HepG2 (cell line): ENCODE measurements around the gene TTC28. TPM values are rescaled to one million over a fixed set of nuclear protein-coding genes. Genes with fewer than 3 reads are reported as not detected.

Experiments used
- ATAC-seq: fragments of 200-7000 bp; cut with Tn5 transposase; 3 replicates; pipeline ENCODE4 v1.9.1; 2020; ENCODE audit warnings: mild to moderate bottlenecking, moderate library complexity
- BruUV-seq: library from RNA; stranded (reverse); fragments of 400-500 nt; replicated peaks from 2 replicates; lab custom pipeline; 2021; lab: Mats Ljungman, UMichigan
- CTCF ChIA-PET: fragments of 300-600 bp; formaldehyde crosslinking; extraction: SDS; loops from one replicate; lab custom pipeline; 2021; ENCODE audit warnings: low total read pairs, inconsistent platforms, low intra/inter-chr PET ratio; lab: Yijun Ruan, JAX
- POLR2A ChIA-PET: fragments of 350-600 bp; sonication (Branson Sonifier 250); formaldehyde crosslinking; loops from one replicate; lab custom pipeline; 2020; ENCODE audit warnings: antibody characterized with exemption, inconsistent platforms; lab: Yijun Ruan, JAX
- DNase-seq: peaks from one replicate; pipeline ENCODE4 v3.0.0-alpha.2; 2015; ENCODE audit warnings: low spot score
- FAIRE-seq: peaks from 3 replicates; lab custom pipeline; 2011; peaks lifted over from hg19 to GRCh38; lab: Jason Lieb, UNC
- H2AFZ ChIP-seq: one replicate; pipeline ENCODE4 v1.6.1; 2011; ENCODE audit warnings: low read length, inconsistent platforms
- H3K27ac ChIP-seq: fragments of 300-600 bp; 3 replicates; pipeline ENCODE4 v1.8.0; 2011; ENCODE audit warnings: mixed run types, mild to moderate bottlenecking, mixed read lengths, low read length, inconsistent platforms; ENCODE audit not compliant: insufficient read depth; ENCODE audit errors: extremely low read length
- H3K27me3 ChIP-seq, 2 experiments: fragments of 200-600 bp in 1 of 2; 2 replicates in 1 of 2; 3 replicates in 1 of 2; pipeline versions ENCODE4 v1.6.0 to v1.8.0; 2011; ENCODE audit warnings: low read length in 2 of 2, mild to moderate bottlenecking in 2 of 2, moderate library complexity in 2 of 2, inconsistent platforms in 1 of 2; ENCODE audit not compliant: insufficient read depth in 2 of 2, control insufficient read depth in 1 of 2
- H3K36me3 ChIP-seq, 2 experiments: fragments of 200-600 bp in 1 of 2; replicated peaks in 1 of 2; 2 replicates in 1 of 2; 3 replicates in 1 of 2; pipeline versions ENCODE4 v1.5.1 to v1.8.0; 2011; ENCODE audit warnings: low read length in 2 of 2, inconsistent platforms in 1 of 2; ENCODE audit not compliant: insufficient read depth in 2 of 2, control insufficient read depth in 1 of 2
- H3K4me1 ChIP-seq: 2 replicates; pipeline ENCODE4 v1.5.1; 2012; ENCODE audit warnings: low read length, inconsistent platforms; ENCODE audit not compliant: insufficient read depth
- H3K4me2 ChIP-seq: 2 replicates; pipeline ENCODE4 v1.6.0; 2011; ENCODE audit warnings: low read depth, low read length, inconsistent platforms
- H3K4me3 ChIP-seq, 3 experiments: fragments of 200-600 bp in 1 of 3; sonication (generic), shearing (Covaris generic) in 1 of 3; replicated peaks in 1 of 3; 2 replicates each; pipeline ENCODE4 v1.5.1; 2011 to 2016; ENCODE audit warnings: low read length in 3 of 3, inconsistent platforms in 2 of 3, low read depth in 2 of 3, mild to moderate bottlenecking in 2 of 3, control low read depth in 1 of 3, mixed read lengths in 1 of 3; ENCODE audit not compliant: insufficient read depth in 1 of 3
- H3K79me2 ChIP-seq: one replicate; pipeline ENCODE4 v1.6.1; 2011; ENCODE audit warnings: low read length, inconsistent platforms; ENCODE audit not compliant: insufficient read depth
- H3K9ac ChIP-seq: 2 replicates; pipeline ENCODE4 v1.6.0; 2011; ENCODE audit warnings: mild to moderate bottlenecking, low read depth, low read length, inconsistent platforms; ENCODE audit not compliant: insufficient read depth
- H3K9me3 ChIP-seq: 2 replicates; pipeline ENCODE4 v1.5.1; 2012; ENCODE audit warnings: mild to moderate bottlenecking, low read length
- H4K20me1 ChIP-seq: 2 replicates; pipeline ENCODE4 v1.6.0; 2011; ENCODE audit warnings: inconsistent platforms, mild to moderate bottlenecking, low read length, moderate library complexity; ENCODE audit not compliant: insufficient read depth
- BHLHE40 ChIP-seq: IDR thresholded peaks from 2 replicates; pipeline ENCODE4 v1.6.1; 2011; ENCODE audit warnings: low read length, improper control_type of control experiment
- GATAD2A ChIP-seq: IDR thresholded peaks from 2 replicates; pipeline ENCODE4 v1.6.1; 2016
- HDAC6 ChIP-seq: fragments of 200-600 bp; sonication (generic); IDR thresholded peaks from 2 replicates; pipeline ENCODE4 v1.7.0; 2017; ENCODE audit warnings: mild to moderate bottlenecking, antibody characterized with exemption, low read length, low read depth
- JUND ChIP-seq: sonication (generic); formaldehyde crosslinking; IDR thresholded peaks from 2 replicates; pipeline ENCODE4 v1.8.0; 2022; ENCODE audit warnings: mild to moderate bottlenecking, missing genetic modification reagents
- KLF12 ChIP-seq: sonication (generic); formaldehyde crosslinking; IDR thresholded peaks from 2 replicates; pipeline ENCODE4 v1.4.0; 2020; ENCODE audit warnings: missing genetic modification reagents, borderline replicate concordance
- KLF15 ChIP-seq: sonication (generic); formaldehyde crosslinking; IDR thresholded peaks from 2 replicates; pipeline ENCODE4 v1.8.1; 2023; ENCODE audit warnings: borderline replicate concordance, mild to moderate bottlenecking, inconsistent platforms, missing genetic modification reagents, mixed read lengths
- MEF2D ChIP-seq: sonication (generic); formaldehyde crosslinking; IDR thresholded peaks from 2 replicates; pipeline ENCODE4 v1.5.1; 2020; ENCODE audit warnings: mild to moderate bottlenecking, missing genetic modification reagents
- ZNF547 ChIP-seq: sonication (generic); formaldehyde crosslinking; IDR thresholded peaks from 2 replicates; pipeline ENCODE4 v1.5.1; 2020; ENCODE audit warnings: mild to moderate bottlenecking, missing genetic modification reagents
- ZNF629 ChIP-seq: sonication (generic); formaldehyde crosslinking; conservative IDR thresholded peaks from 2 replicates; pipeline ENCODE4 v1.5.0; 2020; ENCODE audit warnings: missing genetic modification reagents
- ZNF747 ChIP-seq: sonication (generic); formaldehyde crosslinking; IDR thresholded peaks from 2 replicates; pipeline ENCODE4 v1.8.1; 2023; ENCODE audit warnings: missing genetic modification reagents, mild to moderate bottlenecking, borderline replicate concordance
- WGBS: methylation state at CpG from one replicate; pipeline ENCODE4 v1.1.6; 2017; ENCODE audit warnings: low lambda C conversion rate; 5-methylcytosine and 5-hydroxymethylcytosine counted together
- in situ Hi-C: cut with HindIII; loops from 2 replicates; pipeline ENCODE4 v1.10.0; 2017; ENCODE audit warnings: low pct_unique_long_range_greater_than_20kb; ENCODE audit not compliant: extremely low pct_ligation_motif_present
- intact Hi-C: fragments of 100-400 bp; cut with micrococcal nuclease; formaldehyde crosslinking; loops from one replicate; pipeline ENCODE4 v1.10.0; 2022; ENCODE audit not compliant: unreplicated experiment
- polyA plus RNA-seq, 8 experiments: library from polyadenylated mRNA; depleted of rRNA in 3 of 8; stranded (reverse) in 7 of 8; unstranded in 1 of 8; fragments of >200 nt; fragmentation: Illumina TruSeq in 4 of 8; extraction: Trizol in 4 of 8; gene quantifications; 2 replicates each; pipeline versions ENCODE4 v1.2.1 to v1.2.3, GENCODE V29; 2011 to 2016; ENCODE audit warnings: low read depth in 4 of 8, missing spikeins in 1 of 8, mixed read lengths in 1 of 8; ENCODE audit not compliant: insufficient read depth in 1 of 8
- total RNA-seq, 5 experiments: library from RNA; depleted of rRNA; stranded (reverse); fragments of >200 nt; fragmentation: Illumina TruSeq; extraction: Trizol; gene quantifications; 2 replicates each; pipeline ENCODE4 v1.2.3, GENCODE V29; 2016; ENCODE audit warnings: low read depth in 1 of 5

The TTC28 gene
- total and polyA plus RNA-seq, 2 of the 13 experiments (the other 11 are each of a cell fraction or from before 2014, with no cell fraction given): 4.2 to 13.1 TPM

DNA sequence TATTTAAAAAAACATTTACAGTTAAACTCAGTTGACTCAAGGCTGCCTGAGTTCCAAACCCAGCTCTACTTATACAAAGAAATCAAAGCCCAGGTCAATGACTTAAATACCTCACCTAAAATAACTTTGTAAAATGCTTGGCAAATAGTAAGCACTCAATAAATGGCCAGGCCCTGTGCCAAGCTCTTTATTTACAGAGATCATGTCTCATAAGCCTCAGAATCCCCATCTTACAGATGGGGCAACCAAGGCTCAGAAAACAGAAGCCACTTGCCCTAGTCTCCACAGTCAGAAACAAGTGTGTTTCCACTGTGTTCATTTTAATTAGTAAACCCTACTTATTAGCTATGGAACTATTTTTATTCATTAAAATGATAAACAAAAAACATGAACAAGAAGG, 30.5 kb upstream of the TTC28 start:
- no peak overlapping the region for H3K4me2 ChIP-seq
- POLR2A ChIA-PET: no interaction called here

DNA sequence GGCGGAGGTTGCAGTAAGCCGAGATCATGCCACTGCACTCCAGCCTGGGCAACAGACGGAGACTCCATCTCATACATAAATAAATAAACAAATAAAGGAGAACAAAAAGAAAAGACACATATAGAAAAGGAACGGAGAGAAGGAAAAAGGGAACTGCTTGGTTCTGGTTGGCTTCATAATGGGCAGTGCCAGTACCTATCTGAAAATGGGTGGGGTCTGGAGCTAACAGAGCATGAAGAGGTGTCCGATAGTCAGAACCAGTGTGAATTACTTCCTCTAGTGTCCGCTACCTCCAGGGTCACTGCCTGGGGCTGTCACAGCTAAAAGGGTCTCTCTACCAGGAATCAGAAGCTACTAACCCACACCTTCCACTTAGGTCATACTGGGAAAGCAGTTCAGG, 27.2 kb upstream of the TTC28 start:
- 98% methylated on average over 5 of the region's 6 CpGs for WGBS
- ChIA-PET POLR2A (no interaction called here), CTCF (no interaction called here)

More for the DNA sequence above, 30.5 kb upstream of the TTC28 start:
- H3K4me1 ChIP-seq: peaks cover 33% of the 10 kb centered on the region
- ATAC-seq: no peak
- no TSS peak for BruUV-seq
- in situ Hi-C loops (no loop called here), intact Hi-C loops (no loop called here)
- H3K9ac ChIP-seq: no peak overlapping the region
- H2AFZ ChIP-seq: no peak overlapping the region
- H3K9me3 ChIP-seq: no peaks in the 10 kb centered on the region
- CTCF ChIA-PET: no interaction called here
- H3K79me2 ChIP-seq: no peaks in the 10 kb centered on the region
- H4K20me1 ChIP-seq: no peaks in the 10 kb centered on the region
- no peak overlapping the region for H3K4me3 ChIP-seq
- peaks cover 7 to 28% of the 10 kb centered on the region in 2 experiments; a peak in 4 of 5 replicates for H3K36me3 ChIP-seq
- peak overlapping the region; percentile 72 for H3K27ac ChIP-seq
- peak; percentile 13 for DNase-seq
- no peaks in the 10 kb centered on the region for H3K27me3 ChIP-seq
- FAIRE-seq: no peak
- TF ChIP-seq ZNF747 (no peak), GATAD2A (CRISPR knock-in tag) (no peak), KLF12 (CRISPR knock-in tag) (no peak), BHLHE40 (no peak), ZNF629 (CRISPR knock-in tag) (peak; percentile 75), HDAC6 (no peak), JUND (CRISPR knock-in tag) (no peak), MEF2D (CRISPR knock-in tag) (no peak), KLF15 (CRISPR knock-in tag) (no peak)

More for the DNA sequence above, 27.2 kb upstream of the TTC28 start:
- FAIRE-seq (no peak), DNase-seq (no peak), ATAC-seq (no peak)
- no peaks in the 10 kb centered on the region for H3K27me3 ChIP-seq
- in situ Hi-C loops: no loop called here
- H4K20me1 ChIP-seq: no peaks in the 10 kb centered on the region
- no peak overlapping the region for H2AFZ ChIP-seq
- peaks cover 7 to 35% of the 10 kb centered on the region in 2 experiments for H3K36me3 ChIP-seq
- no peaks in the 10 kb centered on the region for H3K9me3 ChIP-seq
- no TSS peak for BruUV-seq
- H3K9ac ChIP-seq: no peak overlapping the region
- no peak overlapping the region for H3K4me3 ChIP-seq
- H3K27ac ChIP-seq: no peak overlapping the region
- H3K79me2 ChIP-seq: no peaks in the 10 kb centered on the region
- TF ChIP-seq ZNF547 (CRISPR knock-in tag): no peak
- peaks cover 20% of the 10 kb centered on the region for H3K4me1 ChIP-seq
- H3K4me2 ChIP-seq: no peak overlapping the region
- intact Hi-C loops: no loop called here
